ENCODE results near the gene FURIN.
A peak's percentile ranks its signal among the peaks of the same experiment; 100 is the strongest.

The FURIN gene

GRCh38 chr15:90930861-90931574 is 62.6 kb downstream of the FURIN start:
- Histone ChIP-seq H3K36me3 (ENCODE audit: control insufficient read depth, insufficient read depth, low read length) (no peaks in the 10 kb centered on the region), H3K4me3 (ENCODE audit: insufficient read depth, low read depth, low read length, poor library complexity, severe bottlenecking) (peak overlapping the region; percentile 74), H3K27ac (ENCODE audit: insufficient read depth, low read length, poor library complexity, severe bottlenecking) (peak overlapping the region; percentile 83), H3K9me3 (ENCODE audit: control insufficient read depth, low read length) (no peaks in the 10 kb centered on the region), H3K27me3 (replicated peaks; ENCODE audit: control insufficient read depth, insufficient read depth, low read length, poor library complexity, severe bottlenecking) (no peaks in the 10 kb centered on the region), H3K4me1 (ENCODE audit: control insufficient read depth, insufficient read depth, low read length, poor library complexity, severe bottlenecking) (peaks cover 39% of the 10 kb centered on the region)
- DNase-seq, result no peak

GRCh38 chr15:90931575-90931827 is 63.1 kb downstream of the FURIN start:
- Histone ChIP-seq H3K27ac (ENCODE audit: insufficient read depth, low read length, poor library complexity, severe bottlenecking) (peak overlapping the region; percentile 83), H3K4me1 (ENCODE audit: control insufficient read depth, insufficient read depth, low read length, poor library complexity, severe bottlenecking) (peaks cover 43% of the 10 kb centered on the region), H3K9me3 (ENCODE audit: control insufficient read depth, low read length) (no peaks in the 10 kb centered on the region), H3K36me3 (ENCODE audit: control insufficient read depth, insufficient read depth, low read length) (no peaks in the 10 kb centered on the region), H3K27me3 (replicated peaks; ENCODE audit: control insufficient read depth, insufficient read depth, low read length, poor library complexity, severe bottlenecking) (no peaks in the 10 kb centered on the region), H3K4me3 (ENCODE audit: insufficient read depth, low read depth, low read length, poor library complexity, severe bottlenecking) (peak overlapping the region; percentile 74)
- DNase-seq, result no peak

- H3K4me3 ChIP-seq (ENCODE audit: insufficient read depth, low read depth, low read length, poor library complexity, severe bottlenecking), result peak within 1 kb of the TSS; percentile 74
- peaks cover 43% of the 10 kb centered on the region for H3K4me1 ChIP-seq (ENCODE audit: control insufficient read depth, insufficient read depth, low read length, poor library complexity, severe bottlenecking)
- H3K27ac ChIP-seq (ENCODE audit: insufficient read depth, low read length, poor library complexity, severe bottlenecking), result peak within 1 kb of the TSS; percentile 83
- H3K27me3 ChIP-seq (replicated peaks; ENCODE audit: control insufficient read depth, insufficient read depth, low read length, poor library complexity, severe bottlenecking), result no peaks in the 10 kb centered on the region
- no peaks in the 10 kb centered on the region for H3K36me3 ChIP-seq (ENCODE audit: control insufficient read depth, insufficient read depth, low read length)
- peak; percentile 71 to 82 (median 76) for DNase-seq
- H3K9me3 ChIP-seq (ENCODE audit: control insufficient read depth, low read length), result no peaks in the 10 kb centered on the region
Measured at GRCh38 chr15:90931828-90932659, 63.7 kb downstream of the FURIN start, which contains the start of gene HDDC3. Gene HDDC3, minus strand, starts transcription at chr15:90932549. Its CDS starts 9 bp downstream, at chr15:90932540.

GRCh38 chr15:90932660-90932991 is 64.2 kb downstream of the FURIN start:
- DNase-seq, result no peak
- no peaks in the 10 kb centered on the region for H3K36me3 ChIP-seq (ENCODE audit: control insufficient read depth, insufficient read depth, low read length)

More at GRCh38 chr15:90932660-90932991, 64.2 kb downstream of the FURIN start:
- H3K9me3 ChIP-seq (ENCODE audit: control insufficient read depth, low read length), result no peaks in the 10 kb centered on the region
- H3K4me3 ChIP-seq (ENCODE audit: insufficient read depth, low read depth, low read length, poor library complexity, severe bottlenecking), result peak overlapping the region; percentile 74
- no peaks in the 10 kb centered on the region for H3K27me3 ChIP-seq (replicated peaks; ENCODE audit: control insufficient read depth, insufficient read depth, low read length, poor library complexity, severe bottlenecking)
- H3K4me1 ChIP-seq (ENCODE audit: control insufficient read depth, insufficient read depth, low read length, poor library complexity, severe bottlenecking), result peaks cover 43% of the 10 kb centered on the region
- peak overlapping the region; percentile 83 for H3K27ac ChIP-seq (ENCODE audit: insufficient read depth, low read length, poor library complexity, severe bottlenecking)

Data from effector memory CD4-positive, alpha-beta T cell (primary cell).